H1 (cell line): ENCODE measurements around the gene PANK3. TPM values are rescaled to one million over a fixed set of nuclear protein-coding genes. Genes with fewer than 3 reads are reported as not detected.

Source experiments
- CTCF ChIA-PET: fragments of 300-600 bp; sonication (Branson Sonifier 250); formaldehyde crosslinking; loops from one replicate; lab custom pipeline; 2021; ENCODE audit not compliant: partially characterized antibody; lab: Charles Lee
- POLR2A ChIA-PET: fragments of 300-600 bp; sonication (Branson Sonifier 250); formaldehyde crosslinking; loops from one replicate; lab custom pipeline; 2021; ENCODE audit warnings: inconsistent platforms; ENCODE audit not compliant: partially characterized antibody; lab: Charles Lee
- DNase-seq, 2 experiments: peaks; one replicate each; pipeline versions ENCODE4 v3.0.0 to v3.0.0-alpha.2; 2010 to 2022; ENCODE audit warnings: low spot score in 2 of 2, low read depth in 1 of 2, mixed read lengths in 1 of 2
- FAIRE-seq: peaks from 2 replicates; lab custom pipeline; 2011; peaks lifted over from hg19 to GRCh38; lab: Jason Lieb, UNC
- H2AFZ ChIP-seq: 2 replicates; pipeline ENCODE4 v1.8.1; 2012; ENCODE audit warnings: low read length, inconsistent platforms
- H2AK5ac ChIP-seq: 2 replicates; pipeline ENCODE4 v1.6.1; 2013; ENCODE audit warnings: low read depth, low read length
- H2BK120ac ChIP-seq: replicated peaks from 2 replicates; pipeline ENCODE3; 2013; ENCODE audit warnings: low read depth, low read length, inconsistent platforms
- H2BK12ac ChIP-seq: 2 replicates; pipeline ENCODE4 v1.6.1; 2013; ENCODE audit warnings: low read depth, low read length
- H2BK15ac ChIP-seq: 2 replicates; pipeline ENCODE4 v1.6.1; 2013; ENCODE audit warnings: low read length
- H2BK20ac ChIP-seq: 2 replicates; pipeline ENCODE4 v1.6.1; 2013; ENCODE audit warnings: low read length
- H2BK5ac ChIP-seq: 2 replicates; pipeline ENCODE4 v1.6.1; 2013; ENCODE audit warnings: low read depth, low read length
- H3K14ac ChIP-seq: 2 replicates; pipeline ENCODE4 v1.6.1; 2013; ENCODE audit warnings: inconsistent platforms; ENCODE audit not compliant: insufficient read length
- H3K18ac ChIP-seq: 2 replicates; pipeline ENCODE4 v1.6.1; 2013; ENCODE audit warnings: low read length; ENCODE audit errors: extremely low read depth
- H3K23ac ChIP-seq: 2 replicates; pipeline ENCODE4 v1.6.1; 2013; ENCODE audit warnings: inconsistent platforms; ENCODE audit not compliant: insufficient read length
- H3K23me2 ChIP-seq: 2 replicates; pipeline ENCODE4 v1.6.1; 2013; ENCODE audit warnings: low read depth, low read length
- H3K27ac ChIP-seq: 2 replicates; pipeline ENCODE4 v1.6.1; 2011; ENCODE audit warnings: low read depth, low read length, inconsistent platforms
- H3K27me3 ChIP-seq, 4 experiments: replicated peaks in 1 of 4; 1 replicate in 1 of 4; 2 replicates in 3 of 4; pipeline versions ENCODE4 v1.6.1 to v1.8.1; 2011 to 2013; ENCODE audit warnings: low read length in 3 of 4, mild to moderate bottlenecking in 3 of 4, inconsistent platforms in 2 of 4, mixed read lengths in 2 of 4, moderate library complexity in 1 of 4; ENCODE audit not compliant: control insufficient read depth in 3 of 4, insufficient read depth in 3 of 4; ENCODE audit errors: extremely low read depth in 1 of 4
- H3K36me3 ChIP-seq, 4 experiments: 2 replicates each; pipeline versions ENCODE4 v1.6.1 to v1.8.1; 2011 to 2013; ENCODE audit warnings: mild to moderate bottlenecking in 4 of 4, low read length in 3 of 4, moderate library complexity in 2 of 4, control low read depth in 1 of 4, inconsistent platforms in 1 of 4; ENCODE audit not compliant: insufficient read depth in 4 of 4, control insufficient read depth in 2 of 4
- H3K4ac ChIP-seq: replicated peaks from 2 replicates; pipeline ENCODE3; 2013; ENCODE audit warnings: low read length, low read depth, mixed read lengths, inconsistent platforms; ENCODE audit not compliant: insufficient read length
- H3K4me1 ChIP-seq, 4 experiments: replicated peaks in 1 of 4; 1 replicate in 1 of 4; 2 replicates in 3 of 4; pipeline versions ENCODE4 v1.6.1 to v1.8.1; 2011 to 2013; ENCODE audit warnings: low read length in 3 of 4, inconsistent platforms in 2 of 4, mixed read lengths in 1 of 4; ENCODE audit not compliant: insufficient read depth in 4 of 4, control insufficient read depth in 3 of 4
- H3K4me2 ChIP-seq, 2 experiments: 2 replicates each; pipeline versions ENCODE4 v1.6.1 to v1.8.1; 2011 to 2013; ENCODE audit warnings: low read depth in 2 of 2, low read length in 2 of 2, control low read depth in 1 of 2, inconsistent platforms in 1 of 2, mild to moderate bottlenecking in 1 of 2; ENCODE audit not compliant: insufficient read depth in 1 of 2
- H3K4me3 ChIP-seq, 4 experiments: fragments of 200-600, 300-600 bp in 1 of 4; sonication (generic), shearing (Covaris generic), sonication (Bioruptor Twin) in 1 of 4; 2 replicates each; pipeline versions ENCODE4 v1.5.1 to v1.8.1; 2011 to 2016; ENCODE audit warnings: low read length in 4 of 4, low read depth in 3 of 4, control low read depth in 2 of 4, inconsistent platforms in 2 of 4, mild to moderate bottlenecking in 2 of 4, mixed read lengths in 1 of 4, moderate library complexity in 1 of 4; ENCODE audit not compliant: insufficient read depth in 2 of 4; ENCODE audit errors: extremely low read depth in 1 of 4
- H3K56ac ChIP-seq: replicated peaks from 2 replicates; pipeline ENCODE3; 2013; ENCODE audit warnings: low read depth, mild to moderate bottlenecking, mixed read lengths, low read length, inconsistent platforms; ENCODE audit not compliant: insufficient read length
- H3K79me1 ChIP-seq: 2 replicates; pipeline ENCODE4 v1.6.1; 2013; ENCODE audit warnings: low read depth, low read length, control low read depth
- H3K79me2 ChIP-seq, 2 experiments: 2 replicates each; pipeline versions ENCODE4 v1.6.1 to v1.8.1; 2012 to 2013; ENCODE audit warnings: low read length in 2 of 2, mild to moderate bottlenecking in 2 of 2, inconsistent platforms in 1 of 2; ENCODE audit not compliant: insufficient read depth in 2 of 2, control insufficient read depth in 1 of 2
- H3K9ac ChIP-seq, 4 experiments: replicated peaks in 1 of 4; 1 replicate in 1 of 4; 2 replicates in 3 of 4; pipeline versions ENCODE4 v1.6.1 to v1.8.1; 2011 to 2013; ENCODE audit warnings: low read depth in 3 of 4, low read length in 3 of 4, control low read depth in 2 of 4, mild to moderate bottlenecking in 2 of 4, moderate library complexity in 2 of 4, inconsistent platforms in 1 of 4; ENCODE audit errors: extremely low read depth in 1 of 4
- H3K9me3 ChIP-seq, 2 experiments: 2 replicates each; pipeline versions ENCODE4 v1.6.1 to v1.8.1; 2012 to 2013; ENCODE audit warnings: mild to moderate bottlenecking in 2 of 2, moderate library complexity in 2 of 2, control low read depth in 1 of 2, inconsistent platforms in 1 of 2, low read depth in 1 of 2, low read length in 1 of 2, mixed read lengths in 1 of 2; ENCODE audit not compliant: insufficient read depth in 2 of 2
- H4K20me1 ChIP-seq, 2 experiments: replicated peaks in 1 of 2; 2 replicates each; pipeline versions ENCODE3 to v1.8.1; 2011 to 2013; ENCODE audit warnings: inconsistent platforms in 2 of 2, low read length in 2 of 2, mild to moderate bottlenecking in 1 of 2; ENCODE audit not compliant: insufficient read depth in 2 of 2, control insufficient read depth in 1 of 2
- H4K5ac ChIP-seq: 2 replicates; pipeline ENCODE4 v1.6.1; 2013; ENCODE audit warnings: low read length, low read depth, mixed read lengths, inconsistent platforms; ENCODE audit not compliant: insufficient read length
- H4K8ac ChIP-seq: 2 replicates; pipeline ENCODE4 v1.8.0; 2013; ENCODE audit warnings: mild to moderate bottlenecking, moderate library complexity, low read length, inconsistent platforms; ENCODE audit not compliant: insufficient read depth; ENCODE audit errors: extremely low read depth
- H4K91ac ChIP-seq: replicated peaks from 2 replicates; pipeline ENCODE3; 2013; ENCODE audit warnings: low read length, mixed read lengths, inconsistent platforms; ENCODE audit not compliant: insufficient read length
- BRCA1 ChIP-seq: IDR thresholded peaks from 2 replicates; pipeline ENCODE4 v1.6.1; 2012; ENCODE audit warnings: low read depth, low read length, improper control_type of control experiment
- EGR1 ChIP-seq: IDR thresholded peaks from 2 replicates; pipeline ENCODE4 v1.6.1; 2011; ENCODE audit warnings: low read depth, low read length, borderline replicate concordance
- POU5F1 ChIP-seq: IDR thresholded peaks from 2 replicates; pipeline ENCODE4 v1.6.1; 2011; ENCODE audit warnings: low read depth, mild to moderate bottlenecking, low read length, moderate library complexity
- RNF2 ChIP-seq: fragments of 200-900, 300-1000 bp; sonication (generic); IDR thresholded peaks from 2 replicates; pipeline ENCODE4 v1.7.1; 2016; ENCODE audit warnings: borderline replicate concordance, low read depth, mild to moderate bottlenecking, antibody characterized with exemption, low read length; ENCODE audit not compliant: poor library complexity, severe bottlenecking; ENCODE audit errors: missing control alignments
- SIN3A ChIP-seq, 2 experiments: IDR thresholded peaks in 1 of 2; conservative IDR thresholded peaks in 1 of 2; 2 replicates each; pipeline ENCODE4 v1.6.1; 2011 to 2012; ENCODE audit warnings: low read length in 2 of 2, improper control_type of control experiment in 1 of 2, low read depth in 1 of 2, mild to moderate bottlenecking in 1 of 2
- SRF ChIP-seq: IDR thresholded peaks from 2 replicates; pipeline ENCODE4 v1.6.1; 2011; ENCODE audit warnings: mild to moderate bottlenecking, low read depth, low read length, moderate library complexity
- TEAD4 ChIP-seq: IDR thresholded peaks from 2 replicates; pipeline ENCODE4 v1.6.1; 2012; ENCODE audit warnings: low read depth, low read length, inconsistent platforms, mixed read lengths
- WGBS, 2 experiments: shearing (Covaris generic) in 1 of 2; methylation state at CpG; one replicate each; pipeline versions ENCODE4 v1.1.6 to v1.1.7; 2013 to 2015; ENCODE audit warnings: low lambda C conversion rate in 2 of 2, mixed read lengths in 2 of 2, inconsistent platforms in 1 of 2, low coverage in 1 of 2, missing lambda C conversion rate in 1 of 2; ENCODE audit not compliant: insufficient replicate concordance in 2 of 2, insufficient coverage in 1 of 2, insufficient read length in 1 of 2; ENCODE audit errors: extremely low coverage in 1 of 2, missing lambda C conversion rate in 1 of 2; 5-methylcytosine and 5-hydroxymethylcytosine counted together
- polyA plus RNA-seq, 7 experiments: library from polyadenylated mRNA; depleted of rRNA in 3 of 7; stranded (reverse) in 5 of 7; unstranded in 2 of 7; fragments of >200 nt in 5 of 7; fragments of 200-250 nt in 2 of 7; gene quantifications; 1 replicate in 5 of 7; 2 replicates in 1 of 7; 4 replicates in 1 of 7; pipeline versions ENCODE4 v1.2.1 to v1.2.3, GENCODE V29; 2011 to 2013; ENCODE audit warnings: missing spikeins in 2 of 7, mixed read lengths in 2 of 7
- total RNA-seq: library from RNA; stranded (reverse); fragmentation: NEBNext Ultra II Directional; extraction: Animal tissue kit (Norgen Biotek cat#: 25700); gene quantifications from 2 replicates; pipeline ENCODE4 v1.2.1, GENCODE V29; 2021
- TF ChIP-seq, protein P1 (sequence below): IDR thresholded peaks from 2 replicates; pipeline ENCODE4 v1.6.1; 2011; ENCODE audit warnings: low read depth, mild to moderate bottlenecking, low read length; ENCODE audit not compliant: insufficient read depth

PANK3 gene
- total and polyA plus RNA-seq, 2 of the 8 experiments (the other 6 are each of a cell fraction or from before 2014, with no cell fraction given): 8.6 to 101 TPM

DNA sequence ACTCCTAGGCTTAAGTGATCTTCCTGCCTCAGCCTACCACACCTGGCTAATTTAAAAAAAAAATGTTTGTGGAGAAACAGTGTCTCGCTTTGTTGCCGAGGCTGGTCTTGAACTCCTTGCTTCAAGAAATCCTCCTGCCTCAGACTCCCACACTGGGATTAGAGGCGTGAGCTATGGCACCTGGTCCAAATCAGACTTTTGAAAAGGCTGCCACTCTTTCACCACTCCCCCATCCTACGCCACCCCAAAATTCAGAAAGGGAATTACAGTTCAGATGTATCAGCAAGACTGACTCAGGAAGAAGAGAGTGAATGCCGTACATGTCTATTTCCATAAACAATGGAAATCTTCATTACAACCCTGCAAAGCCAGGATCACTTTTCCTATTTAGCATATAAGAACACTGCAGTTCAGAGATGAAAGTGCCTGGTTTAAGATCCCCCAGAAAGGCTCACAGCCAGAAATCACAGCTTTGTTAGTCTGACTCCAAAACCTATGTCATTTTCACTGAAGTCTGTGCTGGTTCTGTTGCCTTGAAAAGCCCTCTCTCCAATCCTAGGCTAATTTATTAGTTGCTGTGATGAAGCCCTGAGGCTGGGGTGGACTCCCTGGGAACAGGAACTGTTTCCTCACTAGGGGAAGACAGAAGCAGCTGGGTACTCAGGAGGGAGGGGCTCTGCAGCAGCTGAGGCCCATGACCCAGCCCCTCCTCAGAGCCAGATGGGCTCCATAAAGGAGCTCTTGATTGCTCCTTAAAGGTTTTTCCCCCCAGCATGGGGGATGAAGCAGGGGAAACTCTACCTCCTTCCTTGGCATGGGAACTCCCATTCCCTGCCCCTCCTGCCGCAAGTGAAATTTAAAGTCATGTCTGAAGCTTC is 46.9 kb downstream of the PANK3 start:
- DNase-seq: no peak
- Histone ChIP-seq H3K4ac (no peak overlapping the region), H4K91ac (no peak overlapping the region), H2BK12ac (no peak overlapping the region), H2BK15ac (no peak overlapping the region), H3K4me3 (no peak overlapping the region), H2BK120ac (no peak overlapping the region), H3K56ac (no peak overlapping the region), H3K23ac (no peak overlapping the region), H3K4me1 (peaks cover 0 to 11% (median 10%) of the 10 kb centered on the region in 4 experiments; a peak in 6 of 7 replicates), H3K4me2 (no peak overlapping the region), H2AFZ (no peak overlapping the region), H3K36me3 (peaks cover 0 to 3% (median 0%) of the 10 kb centered on the region in 4 experiments; a peak in 1 of 8 replicates), H3K14ac (no peak overlapping the region), H2BK20ac (no peak overlapping the region), H3K27me3 (peaks cover 4 to 12% (median 11%) of the 10 kb centered on the region in 4 experiments), H4K5ac (no peak overlapping the region), H3K79me2 (no peaks in the 10 kb centered on the region), H3K18ac (no peak overlapping the region), H2AK5ac (no peak overlapping the region), H4K20me1 (peaks cover 0 to 3% of the 10 kb centered on the region in 2 experiments), H3K23me2 (peaks cover 7% of the 10 kb centered on the region), H3K27ac (no peak overlapping the region), H2BK5ac (no peak overlapping the region), H3K79me1 (no peaks in the 10 kb centered on the region), H4K8ac (no peak overlapping the region), H3K9me3 (peaks cover 0 to 5% of the 10 kb centered on the region in 2 experiments; a peak in 1 of 4 replicates), H3K9ac (no peak overlapping the region)
- ChIA-PET CTCF (interaction anchor here (1.4 kb wide), 1 partner anchor 262 kb away, joined by 4 read pairs; no protein-coding TSS in a partner anchor), POLR2A (interaction anchor here (0.7 to 3.5 kb wide), 5 partner anchors 12 to 126 kb away, joined by 4 to 19 read pairs (median 5); no protein-coding TSS in a partner anchor)
- FAIRE-seq: peak; percentile 66
- 58% methylated on average over 6 of the region's 6 CpGs; no CpG with 5 or more reads in 1 of the 2 experiments for WGBS, 2 experiments
- TF ChIP-seq SIN3A (conservative IDR thresholded peaks at IDR 0.05 in 1 of 2, IDR thresholded peaks at IDR 0.05 in 1 of 2; ENCODE audit: low read depth in 1 of 2, low read length in 2 of 2): no peak
- TF ChIP-seq RNF2: no peak
- TF ChIP-seq, protein P1, sequence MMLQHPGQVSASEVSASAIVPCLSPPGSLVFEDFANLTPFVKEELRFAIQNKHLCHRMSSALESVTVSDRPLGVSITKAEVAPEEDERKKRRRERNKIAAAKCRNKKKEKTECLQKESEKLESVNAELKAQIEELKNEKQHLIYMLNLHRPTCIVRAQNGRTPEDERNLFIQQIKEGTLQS: no peak
- TF ChIP-seq BRCA1: no peak
- TF ChIP-seq POU5F1: no peak
- TF ChIP-seq EGR1: no peak
- TF ChIP-seq SRF: no peak
- no peak for TF ChIP-seq TEAD4
